ENCODE data around the gene MYMK.

The MYMK gene

GRCh38 chr9:133464638-133465037 lies 60.1 kb downstream of the MYMK start:
- H3K4me1 ChIP-seq (ENCODE audit: low read length) = peaks cover 23% of the 10 kb centered on the region
- H3K9ac ChIP-seq (ENCODE audit: low read length) = no peak overlapping the region
- H3K79me2 ChIP-seq (ENCODE audit: low read length) = no peaks in the 10 kb centered on the region
- no peaks in the 10 kb centered on the region for H4K20me1 ChIP-seq (ENCODE audit: insufficient read depth, low read length)
- H3K27ac ChIP-seq (ENCODE audit: low read length) = no peak overlapping the region
- no peaks in the 10 kb centered on the region for H3K9me3 ChIP-seq (ENCODE audit: insufficient read depth, low read length)
- no peak overlapping the region for H3K4me3 ChIP-seq (ENCODE audit: low read length)
- peaks cover 17% of the 10 kb centered on the region for H3K27me3 ChIP-seq (ENCODE audit: low read depth, low read length)
- peak overlapping the region; percentile 27; the same call in 1 of the 2 replicates for H3K4me2 ChIP-seq (ENCODE audit: low read length)
- H2AFZ ChIP-seq (ENCODE audit: low read depth, low read length) = no peak overlapping the region
- TF ChIP-seq EZH2phosphoT487 (IDR thresholded peaks at IDR 0.05; ENCODE audit: low read depth) = no peak
- TF ChIP-seq, protein P1, sequence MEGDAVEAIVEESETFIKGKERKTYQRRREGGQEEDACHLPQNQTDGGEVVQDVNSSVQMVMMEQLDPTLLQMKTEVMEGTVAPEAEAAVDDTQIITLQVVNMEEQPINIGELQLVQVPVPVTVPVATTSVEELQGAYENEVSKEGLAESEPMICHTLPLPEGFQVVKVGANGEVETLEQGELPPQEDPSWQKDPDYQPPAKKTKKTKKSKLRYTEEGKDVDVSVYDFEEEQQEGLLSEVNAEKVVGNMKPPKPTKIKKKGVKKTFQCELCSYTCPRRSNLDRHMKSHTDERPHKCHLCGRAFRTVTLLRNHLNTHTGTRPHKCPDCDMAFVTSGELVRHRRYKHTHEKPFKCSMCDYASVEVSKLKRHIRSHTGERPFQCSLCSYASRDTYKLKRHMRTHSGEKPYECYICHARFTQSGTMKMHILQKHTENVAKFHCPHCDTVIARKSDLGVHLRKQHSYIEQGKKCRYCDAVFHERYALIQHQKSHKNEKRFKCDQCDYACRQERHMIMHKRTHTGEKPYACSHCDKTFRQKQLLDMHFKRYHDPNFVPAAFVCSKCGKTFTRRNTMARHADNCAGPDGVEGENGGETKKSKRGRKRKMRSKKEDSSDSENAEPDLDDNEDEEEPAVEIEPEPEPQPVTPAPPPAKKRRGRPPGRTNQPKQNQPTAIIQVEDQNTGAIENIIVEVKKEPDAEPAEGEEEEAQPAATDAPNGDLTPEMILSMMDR (IDR thresholded peaks at IDR 0.05; ENCODE audit: low read depth, low read length) = no peak
- H3K36me3 ChIP-seq (replicated peaks; ENCODE audit: low read depth, low read length) = no peaks in the 10 kb centered on the region
